Measurements from ENCODE around the gene FAM236C.
"Not testable (repeated sequence)": the region's sequence is repeated elsewhere in the genome, so short reads cannot be mapped to it uniquely, and the experiment has no call there.

Gene FAM236C

DNA sequence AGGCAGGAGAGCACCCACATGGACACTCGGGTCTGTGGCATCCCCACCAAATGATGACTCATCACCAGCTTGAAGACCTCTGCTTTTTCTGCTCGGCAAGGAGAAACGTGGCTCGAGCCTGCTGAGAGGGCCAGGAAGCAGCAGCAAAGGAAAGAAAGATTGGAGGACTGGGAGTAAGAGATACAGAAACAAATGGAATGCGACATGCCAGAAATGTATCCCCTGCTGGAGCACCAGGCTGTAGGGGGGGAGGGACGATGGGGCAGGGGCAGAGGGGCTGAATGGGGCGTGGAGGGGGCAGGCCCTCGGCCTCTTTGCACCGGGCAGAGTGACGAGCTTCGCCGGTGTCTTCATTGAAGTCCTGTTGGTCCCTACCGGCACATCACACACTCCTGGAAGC, at the start of gene FAM236C:
Gene FAM236C, plus strand, starts transcription at position 301 of the 400 bp plus-strand sequence. CDS start 100 bp downstream, outside the sequence.
- not testable (repeated sequence) for DNase-seq

GRCh38 chrX:72882898-72883297, 29.5 kb upstream of the FAM236C start:
- not testable (repeated sequence) for DNase-seq

GRCh38 chrX:72889740-72890139, 22.7 kb upstream of the FAM236C start:
- not testable (repeated sequence) for DNase-seq

GRCh38 chrX:72916096-72916495, 3.7 kb downstream of the FAM236C start:
- not testable (repeated sequence) for DNase-seq

DNA sequence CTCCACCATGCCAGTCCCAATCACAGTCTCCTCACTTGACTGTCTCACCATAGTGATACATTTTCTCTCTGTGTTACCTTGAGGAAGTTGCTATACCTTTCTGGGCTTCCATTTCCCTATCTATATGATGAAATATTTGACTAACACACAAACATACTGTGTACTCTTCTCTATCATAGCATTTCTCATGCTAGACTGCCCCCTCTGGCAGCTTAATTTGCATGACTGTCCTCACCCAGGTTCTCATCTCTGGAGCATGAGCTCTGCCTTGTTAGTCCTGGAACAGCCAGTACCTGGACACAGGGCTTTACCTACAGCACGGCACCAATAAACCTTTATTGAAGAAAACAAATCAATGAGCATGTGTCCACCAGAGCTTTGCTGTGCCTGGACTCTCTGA, 19.9 kb downstream of the FAM236C start:
- DNase-seq = not testable (repeated sequence)

GRCh38 chrX:72936455-72936854, 24.0 kb downstream of the FAM236C start:
- DNase-seq = not testable (repeated sequence)

- not testable (repeated sequence) for DNase-seq
Observed at GRCh38 chrX:72936882-72937455, 24.6 kb downstream of the FAM236C start.

DNA sequence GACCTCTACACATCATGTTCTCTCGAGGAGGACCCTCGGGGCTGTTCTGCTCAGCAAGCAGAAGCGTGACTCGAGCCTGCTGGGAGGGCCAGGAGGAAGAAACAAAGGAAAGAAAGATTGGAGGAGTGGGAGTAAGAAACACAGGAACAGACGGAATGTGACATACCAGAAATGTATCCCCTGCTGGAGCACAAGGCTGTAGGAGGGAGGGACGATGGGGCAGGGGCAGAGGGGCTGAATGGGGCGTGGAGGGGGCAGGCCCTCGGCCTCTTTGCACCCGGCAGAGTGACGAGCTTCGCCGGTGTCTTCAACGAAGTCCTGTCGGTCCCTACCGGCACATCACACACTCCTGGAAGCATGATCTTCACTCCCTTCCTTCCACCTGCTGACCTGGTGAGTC, 25.5 kb downstream of the FAM236C start, which contains the start of gene FAM236A:
Gene FAM236A, plus strand, starts transcription at position 301 of the 400 bp plus-strand sequence. Its CDS starts 57 bp downstream, at position 358.
- DNase-seq = not testable (repeated sequence)

- not testable (repeated sequence) for DNase-seq
Observed at GRCh38 chrX:72942272-72942671, 29.9 kb downstream of the FAM236C start.

GRCh38 chrX:72943035-72943818, 30.8 kb downstream of the FAM236C start:
- DNase-seq = not testable (repeated sequence)

GRCh38 chrX:72943819-72944169, 31.4 kb downstream of the FAM236C start, which contains the start of gene DMRTC1:
DMRTC1 (minus strand) TSS chrX:72943837; CDS start chrX:72875694, 68,143 bp downstream.
- DNase-seq = not testable (repeated sequence)

GRCh38 chrX:72959971-72960370, 47.6 kb downstream of the FAM236C start:
- not testable (repeated sequence) for DNase-seq

Data from activated gamma-delta T cell treated with Interleukin-2 at 50 U/mL for 16 hours (primary cell).